ENCODE data around the gene RDM1. TPM values are rescaled to one million over a fixed set of nuclear protein-coding genes. Genes with fewer than 3 reads are reported as not detected.

The RDM1 gene
- total RNA-seq, 2 experiments from 2014 or later = not detected

DNA sequence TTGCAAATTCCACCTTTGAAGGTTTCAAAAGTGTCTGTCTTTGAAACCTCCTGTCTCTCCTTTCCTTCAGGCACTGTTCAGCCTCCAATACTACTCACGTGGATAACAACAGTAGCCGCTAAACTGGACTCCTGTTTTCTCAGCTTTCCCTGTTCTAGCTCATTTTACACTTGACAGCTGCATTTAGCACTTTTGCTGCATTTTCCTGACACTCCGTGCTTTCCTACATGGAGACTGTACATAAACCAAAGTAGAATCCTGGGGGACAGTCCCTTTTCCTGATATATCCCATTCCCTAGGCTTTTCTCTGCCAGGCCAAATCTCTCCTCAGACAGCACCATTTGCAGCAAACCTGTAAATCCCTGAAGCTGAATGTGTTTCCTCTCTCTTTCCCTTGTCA is 54.0 kb downstream of the RDM1 start:
- CTCF ChIA-PET = interaction anchor here (1.3 kb wide), 1 partner anchor 13 kb away, joined by 5 read pairs; no protein-coding TSS in a partner anchor
- Mint-ChIP-seq H3K36me3 (ENCODE audit: low read depth) (no peaks in the 10 kb centered on the region), H3K4me1 (ENCODE audit: low read depth) (peaks cover 23% of the 10 kb centered on the region), H3K27ac (no peak overlapping the region), H3K4me3 (no peak overlapping the region), H3K27me3 (no peaks in the 10 kb centered on the region), H3K9me3 (no peaks in the 10 kb centered on the region)
- ATAC-seq (ENCODE audit: poor library complexity) (no peak), DNase-seq (no peak)
- Histone ChIP-seq H3K4me1 (ENCODE audit: insufficient read depth, low read length) (peaks cover 47% of the 10 kb centered on the region), H3K9me3 (ENCODE audit: control insufficient read depth in 1 of 2, insufficient read depth in 1 of 2, low read length in 2 of 2) (no peaks in the 10 kb centered on the region), H3K27ac (ENCODE audit: low read depth in 1 of 2, low read length in 2 of 2) (peak overlapping the region in 1 of 2 donors; percentile 52), H3K36me3 (ENCODE audit: insufficient read depth, low read length) (no peaks in the 10 kb centered on the region), H3K27me3 (ENCODE audit: control insufficient read depth in 1 of 2, insufficient read depth in 2 of 2, low read length in 2 of 2) (no peaks in the 10 kb centered on the region), H3K4me3 (ENCODE audit: low read length) (peak overlapping the region; percentile 59)
- TF ChIP-seq CTCF (IDR thresholded peaks at IDR 0.05) = no peak
- intact Hi-C loops (cut with DNase I, micrococcal nuclease) = no loop called here
- POLR2A ChIA-PET = interaction anchor here (0.7 kb wide), 1 partner anchor 12 kb away, joined by 3 read pairs; no protein-coding TSS in a partner anchor

DNA sequence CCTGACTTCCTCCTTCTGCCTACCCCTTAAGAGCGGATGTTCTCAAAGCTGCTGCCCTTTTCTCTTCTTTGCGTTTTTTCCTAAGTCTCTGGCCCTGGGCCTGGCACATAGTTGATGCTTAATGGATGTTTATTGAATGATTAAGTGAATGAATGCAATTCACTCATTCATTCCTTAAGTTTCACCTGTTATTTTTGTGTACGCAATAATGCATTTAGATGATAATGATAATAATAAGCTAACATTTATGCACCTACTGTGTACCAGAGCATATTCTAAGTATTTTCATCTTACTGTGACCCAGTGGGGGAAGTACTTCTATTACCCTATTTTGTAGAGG is 54.8 kb downstream of the RDM1 start:
- Mint-ChIP-seq H3K4me1 (ENCODE audit: low read depth) (peaks cover 31% of the 10 kb centered on the region), H3K4me3 (no peak overlapping the region), H3K9me3 (no peaks in the 10 kb centered on the region), H3K36me3 (ENCODE audit: low read depth) (no peaks in the 10 kb centered on the region), H3K27ac (peak overlapping the region; percentile 45), H3K27me3 (no peaks in the 10 kb centered on the region)
- peaks cover 47% of the 10 kb centered on the region for H3K4me1 ChIP-seq (ENCODE audit: insufficient read depth, low read length)
- no peak for TF ChIP-seq CTCF (IDR thresholded peaks at IDR 0.05)
- no peaks in the 10 kb centered on the region for H3K27me3 ChIP-seq (ENCODE audit: control insufficient read depth in 1 of 2, insufficient read depth in 2 of 2, low read length in 2 of 2)
- no peaks in the 10 kb centered on the region for H3K9me3 ChIP-seq (ENCODE audit: control insufficient read depth in 1 of 2, insufficient read depth in 1 of 2, low read length in 2 of 2)
- DNase-seq (no peak), ATAC-seq (ENCODE audit: poor library complexity) (no peak)
- intact Hi-C loops (cut with DNase I, micrococcal nuclease) = no loop called here
- peak overlapping the region; percentile 59 for H3K4me3 ChIP-seq (ENCODE audit: low read length)
- H3K27ac ChIP-seq (ENCODE audit: low read depth in 1 of 2, low read length in 2 of 2) = peak overlapping the region in 1 of 2 donors; percentile 52
- CTCF ChIA-PET = interaction anchor here (1.3 kb wide), 1 partner anchor 12 kb away, joined by 5 read pairs; no protein-coding TSS in a partner anchor
- H3K36me3 ChIP-seq (ENCODE audit: insufficient read depth, low read length) = no peaks in the 10 kb centered on the region
- POLR2A ChIA-PET = no interaction called here

GRCh38 chr17:35875072-35875799 is 55.3 kb downstream of the RDM1 start:
- Mint-ChIP-seq H3K27ac (peak overlapping the region; percentile 45), H3K9me3 (no peaks in the 10 kb centered on the region), H3K27me3 (no peaks in the 10 kb centered on the region), H3K36me3 (ENCODE audit: low read depth) (no peaks in the 10 kb centered on the region), H3K4me3 (no peak overlapping the region), H3K4me1 (ENCODE audit: low read depth) (peaks cover 32% of the 10 kb centered on the region)
- peaks cover 42% of the 10 kb centered on the region for H3K4me1 ChIP-seq (ENCODE audit: insufficient read depth, low read length)
- peak overlapping the region; percentile 59 for H3K4me3 ChIP-seq (ENCODE audit: low read length)
- H3K9me3 ChIP-seq (ENCODE audit: control insufficient read depth in 1 of 2, insufficient read depth in 1 of 2, low read length in 2 of 2) = no peaks in the 10 kb centered on the region
- ATAC-seq (ENCODE audit: poor library complexity) (no peak), DNase-seq (peak in 4 of 14 experiments; percentile 20 to 70 (median 24))
- no peaks in the 10 kb centered on the region for H3K27me3 ChIP-seq (ENCODE audit: control insufficient read depth in 1 of 2, insufficient read depth in 2 of 2, low read length in 2 of 2)
- intact Hi-C loops (cut with DNase I, micrococcal nuclease) = no loop called here
- no peak for TF ChIP-seq CTCF (IDR thresholded peaks at IDR 0.05)
- no peaks in the 10 kb centered on the region for H3K36me3 ChIP-seq (ENCODE audit: insufficient read depth, low read length)
- H3K27ac ChIP-seq (ENCODE audit: low read depth in 1 of 2, low read length in 2 of 2) = peak overlapping the region in 1 of 2 donors; percentile 52
- POLR2A ChIA-PET = interaction anchor here (0.7 to 0.9 kb wide), 2 partner anchors 16 to 17 kb away, joined by 3 to 4 read pairs; no protein-coding TSS in a partner anchor
- CTCF ChIA-PET = interaction anchor here (1.3 kb wide), 1 partner anchor 11 kb away, joined by 5 read pairs; no protein-coding TSS in a partner anchor

All from CD4-positive, alpha-beta T cell (primary cell).